Adrenal gland (tissue), 5 donors: ENCODE data around the gene COX19.

Source experiments
- POLR2A ChIP-seq, 2 donors: fragments of 450-650 bp; IDR thresholded peaks; one replicate each; pipeline ENCODE4 v1.6.1; 2017; ENCODE audit warnings: antibody characterized with exemption in 2 of 2, mild to moderate bottlenecking in 2 of 2, moderate library complexity in 1 of 2
- TF ChIP-seq, protein P1 (sequence below), 6 experiments: fragments of 450-650 bp in 4 of 6; fragments of 200-600 bp in 2 of 6; sonication (generic) in 1 of 6; IDR thresholded peaks; 1 replicate in 5 of 6; 2 replicates in 1 of 6; pipeline versions ENCODE4 v1.5.1 to v1.8.0; 2016 to 2021; ENCODE audit warnings: antibody characterized with exemption in 6 of 6, mild to moderate bottlenecking in 2 of 6, moderate library complexity in 1 of 6
- donor health status: DM: no; HTN: no; CAD: no.

DNA sequence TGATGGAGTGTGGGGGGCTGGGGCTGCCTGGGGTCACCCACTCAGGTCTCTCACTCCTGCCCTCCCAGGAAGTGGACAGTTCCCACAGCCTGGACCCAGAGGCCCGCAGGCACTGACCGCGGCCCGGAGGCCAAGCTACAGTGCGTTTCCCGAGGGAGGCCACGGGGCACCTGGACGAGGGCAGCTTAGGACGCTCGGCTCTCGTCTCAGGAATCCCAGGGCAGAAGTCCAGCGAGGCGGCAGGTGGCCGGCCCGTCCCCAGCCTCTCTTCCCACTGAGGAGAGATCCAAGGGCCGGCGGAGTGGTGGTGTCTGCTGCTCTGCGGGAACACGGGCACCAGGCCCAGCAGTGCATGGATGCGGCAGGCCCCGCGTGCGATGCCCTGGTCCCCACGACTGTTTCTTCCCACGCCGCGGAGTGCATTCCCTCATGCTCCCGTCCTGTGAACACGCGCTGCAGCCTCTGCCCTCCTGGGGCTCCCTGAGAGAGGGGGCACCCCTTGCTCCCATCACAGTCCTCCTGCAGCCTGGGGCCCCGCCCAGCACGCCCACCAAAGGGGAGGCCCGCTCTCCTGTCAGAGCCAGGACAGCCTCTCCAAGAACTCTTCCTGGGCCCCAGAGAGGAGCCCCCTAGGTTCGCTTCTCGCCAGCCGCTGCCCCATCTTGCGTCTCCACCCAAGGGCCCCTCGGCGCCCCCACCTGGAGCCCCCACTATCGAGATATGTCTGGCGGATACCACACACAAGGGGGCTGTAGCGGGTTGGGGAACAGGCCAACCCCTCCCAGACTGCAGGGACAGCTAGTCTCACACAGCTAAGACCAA, 44.7 kb upstream of the COX19 start:
- TF ChIP-seq, protein P1, sequence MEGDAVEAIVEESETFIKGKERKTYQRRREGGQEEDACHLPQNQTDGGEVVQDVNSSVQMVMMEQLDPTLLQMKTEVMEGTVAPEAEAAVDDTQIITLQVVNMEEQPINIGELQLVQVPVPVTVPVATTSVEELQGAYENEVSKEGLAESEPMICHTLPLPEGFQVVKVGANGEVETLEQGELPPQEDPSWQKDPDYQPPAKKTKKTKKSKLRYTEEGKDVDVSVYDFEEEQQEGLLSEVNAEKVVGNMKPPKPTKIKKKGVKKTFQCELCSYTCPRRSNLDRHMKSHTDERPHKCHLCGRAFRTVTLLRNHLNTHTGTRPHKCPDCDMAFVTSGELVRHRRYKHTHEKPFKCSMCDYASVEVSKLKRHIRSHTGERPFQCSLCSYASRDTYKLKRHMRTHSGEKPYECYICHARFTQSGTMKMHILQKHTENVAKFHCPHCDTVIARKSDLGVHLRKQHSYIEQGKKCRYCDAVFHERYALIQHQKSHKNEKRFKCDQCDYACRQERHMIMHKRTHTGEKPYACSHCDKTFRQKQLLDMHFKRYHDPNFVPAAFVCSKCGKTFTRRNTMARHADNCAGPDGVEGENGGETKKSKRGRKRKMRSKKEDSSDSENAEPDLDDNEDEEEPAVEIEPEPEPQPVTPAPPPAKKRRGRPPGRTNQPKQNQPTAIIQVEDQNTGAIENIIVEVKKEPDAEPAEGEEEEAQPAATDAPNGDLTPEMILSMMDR (IDR thresholded peaks at IDR 0.05), result no peak
- no peak for TF ChIP-seq POLR2A (IDR thresholded peaks at IDR 0.05)
